ENCODE results near the gene HBS1L. TPM values are rescaled to one million over a fixed set of nuclear protein-coding genes. Genes with fewer than 3 reads are reported as not detected.

The HBS1L gene
- total and polyA plus RNA-seq, 9 of the 15 experiments (the other 6 are each of a cell fraction or from before 2014, with no cell fraction given): 101 to 199 (median 145) TPM

DNA sequence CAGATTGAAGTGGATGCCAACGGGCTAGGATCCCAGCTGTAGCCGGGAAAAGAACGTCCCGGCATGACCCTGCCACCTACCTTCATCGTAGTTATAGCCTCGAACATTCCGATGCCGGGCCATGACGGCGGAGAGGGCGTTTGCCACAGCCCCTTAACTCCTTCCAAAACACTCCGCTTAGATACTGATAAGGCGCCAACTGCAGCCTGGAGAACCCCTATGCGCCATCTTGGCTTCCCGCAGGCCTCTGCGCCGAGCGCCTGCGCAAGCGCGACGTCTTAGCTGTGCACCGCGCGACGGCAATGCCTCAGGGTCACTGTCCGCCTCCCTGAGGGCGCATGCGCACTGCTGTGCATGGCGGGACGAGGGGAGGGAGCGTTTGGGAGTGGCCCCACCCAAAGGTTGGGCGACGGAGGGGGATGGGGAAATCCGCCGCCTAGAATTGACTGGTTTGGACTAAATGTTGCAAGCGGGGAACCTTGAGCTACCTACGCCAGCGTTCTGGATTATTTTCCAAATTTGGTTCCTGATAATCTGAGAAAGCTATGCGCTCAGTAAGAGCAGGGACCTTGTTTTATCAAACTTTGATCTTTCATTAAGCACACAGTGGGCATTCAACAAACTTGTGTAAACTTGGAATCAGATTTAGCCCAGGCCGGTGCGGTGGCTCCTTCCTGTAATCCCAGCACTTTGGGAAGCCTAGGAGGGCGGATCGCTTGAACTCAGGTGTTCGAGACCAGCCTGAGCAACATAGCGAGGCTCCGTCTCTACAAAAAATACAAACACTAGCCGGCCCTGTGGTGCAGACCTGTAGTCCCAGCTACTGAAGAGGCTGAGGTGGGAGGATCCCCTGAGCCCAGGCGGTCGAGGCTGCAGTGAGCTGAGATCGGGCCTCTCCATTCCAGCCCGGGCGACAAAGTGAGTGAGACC is at the start of gene HBS1L (continued):
- TF ChIP-seq, protein P1, sequence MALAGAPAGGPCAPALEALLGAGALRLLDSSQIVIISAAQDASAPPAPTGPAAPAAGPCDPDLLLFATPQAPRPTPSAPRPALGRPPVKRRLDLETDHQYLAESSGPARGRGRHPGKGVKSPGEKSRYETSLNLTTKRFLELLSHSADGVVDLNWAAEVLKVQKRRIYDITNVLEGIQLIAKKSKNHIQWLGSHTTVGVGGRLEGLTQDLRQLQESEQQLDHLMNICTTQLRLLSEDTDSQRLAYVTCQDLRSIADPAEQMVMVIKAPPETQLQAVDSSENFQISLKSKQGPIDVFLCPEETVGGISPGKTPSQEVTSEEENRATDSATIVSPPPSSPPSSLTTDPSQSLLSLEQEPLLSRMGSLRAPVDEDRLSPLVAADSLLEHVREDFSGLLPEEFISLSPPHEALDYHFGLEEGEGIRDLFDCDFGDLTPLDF (CRISPR knock-in tag; IDR thresholded peaks at IDR 0.05): peak; percentile 70; the same call in 1 of the 2 replicates
- no peak for TF ChIP-seq SNIP1 (IDR thresholded peaks at IDR 0.05; ENCODE audit: low read depth)
- TF ChIP-seq KDM4B (IDR thresholded peaks at IDR 0.05; ENCODE audit: borderline replicate concordance in 2 of 2, low read depth in 1 of 2): no peak
- TF ChIP-seq ZNF140 (CRISPR knock-in tag; IDR thresholded peaks at IDR 0.05): no peak
- TF ChIP-seq TGIF2 (CRISPR knock-in tag; IDR thresholded peaks at IDR 0.05): no peak
- TF ChIP-seq, protein P2, sequence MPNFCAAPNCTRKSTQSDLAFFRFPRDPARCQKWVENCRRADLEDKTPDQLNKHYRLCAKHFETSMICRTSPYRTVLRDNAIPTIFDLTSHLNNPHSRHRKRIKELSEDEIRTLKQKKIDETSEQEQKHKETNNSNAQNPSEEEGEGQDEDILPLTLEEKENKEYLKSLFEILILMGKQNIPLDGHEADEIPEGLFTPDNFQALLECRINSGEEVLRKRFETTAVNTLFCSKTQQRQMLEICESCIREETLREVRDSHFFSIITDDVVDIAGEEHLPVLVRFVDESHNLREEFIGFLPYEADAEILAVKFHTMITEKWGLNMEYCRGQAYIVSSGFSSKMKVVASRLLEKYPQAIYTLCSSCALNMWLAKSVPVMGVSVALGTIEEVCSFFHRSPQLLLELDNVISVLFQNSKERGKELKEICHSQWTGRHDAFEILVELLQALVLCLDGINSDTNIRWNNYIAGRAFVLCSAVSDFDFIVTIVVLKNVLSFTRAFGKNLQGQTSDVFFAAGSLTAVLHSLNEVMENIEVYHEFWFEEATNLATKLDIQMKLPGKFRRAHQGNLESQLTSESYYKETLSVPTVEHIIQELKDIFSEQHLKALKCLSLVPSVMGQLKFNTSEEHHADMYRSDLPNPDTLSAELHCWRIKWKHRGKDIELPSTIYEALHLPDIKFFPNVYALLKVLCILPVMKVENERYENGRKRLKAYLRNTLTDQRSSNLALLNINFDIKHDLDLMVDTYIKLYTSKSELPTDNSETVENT (CRISPR knock-in tag; IDR thresholded peaks at IDR 0.05): peak; percentile 92
- TF ChIP-seq MAFK (IDR thresholded peaks at IDR 0.05; ENCODE audit: low read length): no peak
- TF ChIP-seq, protein P3, sequence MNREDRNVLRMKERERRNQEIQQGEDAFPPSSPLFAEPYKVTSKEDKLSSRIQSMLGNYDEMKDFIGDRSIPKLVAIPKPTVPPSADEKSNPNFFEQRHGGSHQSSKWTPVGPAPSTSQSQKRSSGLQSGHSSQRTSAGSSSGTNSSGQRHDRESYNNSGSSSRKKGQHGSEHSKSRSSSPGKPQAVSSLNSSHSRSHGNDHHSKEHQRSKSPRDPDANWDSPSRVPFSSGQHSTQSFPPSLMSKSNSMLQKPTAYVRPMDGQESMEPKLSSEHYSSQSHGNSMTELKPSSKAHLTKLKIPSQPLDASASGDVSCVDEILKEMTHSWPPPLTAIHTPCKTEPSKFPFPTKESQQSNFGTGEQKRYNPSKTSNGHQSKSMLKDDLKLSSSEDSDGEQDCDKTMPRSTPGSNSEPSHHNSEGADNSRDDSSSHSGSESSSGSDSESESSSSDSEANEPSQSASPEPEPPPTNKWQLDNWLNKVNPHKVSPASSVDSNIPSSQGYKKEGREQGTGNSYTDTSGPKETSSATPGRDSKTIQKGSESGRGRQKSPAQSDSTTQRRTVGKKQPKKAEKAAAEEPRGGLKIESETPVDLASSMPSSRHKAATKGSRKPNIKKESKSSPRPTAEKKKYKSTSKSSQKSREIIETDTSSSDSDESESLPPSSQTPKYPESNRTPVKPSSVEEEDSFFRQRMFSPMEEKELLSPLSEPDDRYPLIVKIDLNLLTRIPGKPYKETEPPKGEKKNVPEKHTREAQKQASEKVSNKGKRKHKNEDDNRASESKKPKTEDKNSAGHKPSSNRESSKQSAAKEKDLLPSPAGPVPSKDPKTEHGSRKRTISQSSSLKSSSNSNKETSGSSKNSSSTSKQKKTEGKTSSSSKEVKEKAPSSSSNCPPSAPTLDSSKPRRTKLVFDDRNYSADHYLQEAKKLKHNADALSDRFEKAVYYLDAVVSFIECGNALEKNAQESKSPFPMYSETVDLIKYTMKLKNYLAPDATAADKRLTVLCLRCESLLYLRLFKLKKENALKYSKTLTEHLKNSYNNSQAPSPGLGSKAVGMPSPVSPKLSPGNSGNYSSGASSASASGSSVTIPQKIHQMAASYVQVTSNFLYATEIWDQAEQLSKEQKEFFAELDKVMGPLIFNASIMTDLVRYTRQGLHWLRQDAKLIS (CRISPR knock-in tag; IDR thresholded peaks at IDR 0.05): peak; percentile 88; the same call in 1 of the 2 replicates
- TF ChIP-seq, protein P4, sequence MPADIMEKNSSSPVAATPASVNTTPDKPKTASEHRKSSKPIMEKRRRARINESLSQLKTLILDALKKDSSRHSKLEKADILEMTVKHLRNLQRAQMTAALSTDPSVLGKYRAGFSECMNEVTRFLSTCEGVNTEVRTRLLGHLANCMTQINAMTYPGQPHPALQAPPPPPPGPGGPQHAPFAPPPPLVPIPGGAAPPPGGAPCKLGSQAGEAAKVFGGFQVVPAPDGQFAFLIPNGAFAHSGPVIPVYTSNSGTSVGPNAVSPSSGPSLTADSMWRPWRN (IDR thresholded peaks at IDR 0.05; ENCODE audit: low read depth): no peak
- TF ChIP-seq XRCC5 (IDR thresholded peaks at IDR 0.05; ENCODE audit: low read depth, low read length): no peak
- TF ChIP-seq ATF1 (CRISPR knock-in tag; IDR thresholded peaks at IDR 0.05): no peak; the same call in 1 of the 2 replicates
- peak; percentile 95 for TF ChIP-seq ATF1 (tag; IDR thresholded peaks at IDR 0.05)
- TF ChIP-seq ZNF445 (CRISPR knock-in tag; IDR thresholded peaks at IDR 0.05; ENCODE audit: low read depth): no peak
- TF ChIP-seq CCAR2 (IDR thresholded peaks at IDR 0.05; ENCODE audit: low read depth, low read length): no peak
- peak; percentile 69 for TF ChIP-seq NR2C2 (CRISPR knock-in tag; IDR thresholded peaks at IDR 0.05)
- TF ChIP-seq NR2C2 (tag; IDR thresholded peaks at IDR 0.05): peak; percentile 96
- TF ChIP-seq, protein P5, sequence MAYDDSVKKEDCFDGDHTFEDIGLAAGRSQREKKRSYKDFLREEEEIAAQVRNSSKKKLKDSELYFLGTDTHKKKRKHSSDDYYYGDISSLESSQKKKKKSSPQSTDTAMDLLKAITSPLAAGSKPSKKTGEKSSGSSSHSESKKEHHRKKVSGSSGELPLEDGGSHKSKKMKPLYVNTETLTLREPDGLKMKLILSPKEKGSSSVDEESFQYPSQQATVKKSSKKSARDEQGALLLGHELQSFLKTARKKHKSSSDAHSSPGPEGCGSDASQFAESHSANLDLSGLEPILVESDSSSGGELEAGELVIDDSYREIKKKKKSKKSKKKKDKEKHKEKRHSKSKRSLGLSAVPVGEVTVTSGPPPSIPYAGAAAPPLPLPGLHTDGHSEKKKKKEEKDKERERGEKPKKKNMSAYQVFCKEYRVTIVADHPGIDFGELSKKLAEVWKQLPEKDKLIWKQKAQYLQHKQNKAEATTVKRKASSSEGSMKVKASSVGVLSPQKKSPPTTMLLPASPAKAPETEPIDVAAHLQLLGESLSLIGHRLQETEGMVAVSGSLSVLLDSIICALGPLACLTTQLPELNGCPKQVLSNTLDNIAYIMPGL (CRISPR knock-in tag; IDR thresholded peaks at IDR 0.05): peak; percentile 88
